Brain microvascular endothelial cell (primary cell): ENCODE data around the gene TMEM88.

Source experiments
- DNase-seq: peaks from one replicate; pipeline ENCODE4 v3.0.0-alpha.2; 2020
- H3K27ac ChIP-seq: fragments of 250-450 bp; sonication (Bioruptor Pico); 2 replicates; pipeline ENCODE4 v1.5.1; 2020; ENCODE audit warnings: mild to moderate bottlenecking, moderate library complexity
- H3K27me3 ChIP-seq: fragments of 250-450 bp; sonication (Bioruptor Pico); replicated peaks from 2 replicates; pipeline ENCODE4 v1.5.1; 2020; ENCODE audit warnings: mild to moderate bottlenecking
- H3K36me3 ChIP-seq: fragments of 250-450 bp; sonication (Bioruptor Pico); replicated peaks from 2 replicates; pipeline ENCODE4 v1.5.1; 2020; ENCODE audit warnings: mild to moderate bottlenecking
- H3K4me3 ChIP-seq: 2 replicates; pipeline ENCODE4 v1.5.1; 2011; ENCODE audit warnings: low read depth, mild to moderate bottlenecking, control low read depth, low read length, moderate library complexity
- in situ Hi-C: cut with HindIII; loops from 2 replicates; pipeline ENCODE4 v1.10.0; 2017; ENCODE audit warnings: low sequenced_read_pairs, low pct_ligation_motif_present
- TF ChIP-seq, protein P1 (sequence below): IDR thresholded peaks from 2 replicates; pipeline ENCODE4 v1.5.1; 2011; ENCODE audit warnings: low read depth, mild to moderate bottlenecking, moderate library complexity, low read length, control low read depth, inconsistent platforms; ENCODE audit errors: missing control alignments

TMEM88 gene

DNA sequence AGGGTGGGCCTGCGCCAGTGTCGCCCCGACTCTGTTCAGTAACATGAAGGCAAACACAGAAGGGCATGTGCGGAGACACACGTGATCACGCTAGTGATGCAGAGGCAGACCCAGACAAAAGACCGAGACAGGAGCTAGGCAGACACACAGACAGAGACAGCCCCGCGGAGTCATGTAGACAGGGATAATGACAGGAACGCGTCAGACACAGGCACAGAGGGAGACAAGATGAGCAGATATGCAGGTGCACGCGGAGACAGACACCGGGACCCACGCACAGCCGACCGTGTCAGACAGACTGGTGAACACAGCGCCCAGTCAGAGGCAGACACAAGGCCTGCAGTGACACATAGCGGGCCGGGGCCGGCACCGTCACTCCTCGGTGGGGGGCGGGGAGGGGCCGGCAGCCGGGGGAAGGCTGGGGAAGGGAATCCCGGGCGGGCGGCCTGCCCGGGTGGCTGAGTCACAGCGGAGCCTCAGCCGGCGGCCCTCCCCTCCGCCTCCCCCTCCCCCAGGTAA is 13.4 kb upstream of the TMEM88 start:
- H3K27me3 ChIP-seq, result no peaks in the 10 kb centered on the region
- peak; percentile 94 for DNase-seq
- peaks cover 3% of the 10 kb centered on the region for H3K36me3 ChIP-seq
- TF ChIP-seq, protein P1, sequence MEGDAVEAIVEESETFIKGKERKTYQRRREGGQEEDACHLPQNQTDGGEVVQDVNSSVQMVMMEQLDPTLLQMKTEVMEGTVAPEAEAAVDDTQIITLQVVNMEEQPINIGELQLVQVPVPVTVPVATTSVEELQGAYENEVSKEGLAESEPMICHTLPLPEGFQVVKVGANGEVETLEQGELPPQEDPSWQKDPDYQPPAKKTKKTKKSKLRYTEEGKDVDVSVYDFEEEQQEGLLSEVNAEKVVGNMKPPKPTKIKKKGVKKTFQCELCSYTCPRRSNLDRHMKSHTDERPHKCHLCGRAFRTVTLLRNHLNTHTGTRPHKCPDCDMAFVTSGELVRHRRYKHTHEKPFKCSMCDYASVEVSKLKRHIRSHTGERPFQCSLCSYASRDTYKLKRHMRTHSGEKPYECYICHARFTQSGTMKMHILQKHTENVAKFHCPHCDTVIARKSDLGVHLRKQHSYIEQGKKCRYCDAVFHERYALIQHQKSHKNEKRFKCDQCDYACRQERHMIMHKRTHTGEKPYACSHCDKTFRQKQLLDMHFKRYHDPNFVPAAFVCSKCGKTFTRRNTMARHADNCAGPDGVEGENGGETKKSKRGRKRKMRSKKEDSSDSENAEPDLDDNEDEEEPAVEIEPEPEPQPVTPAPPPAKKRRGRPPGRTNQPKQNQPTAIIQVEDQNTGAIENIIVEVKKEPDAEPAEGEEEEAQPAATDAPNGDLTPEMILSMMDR, result no peak
- H3K4me3 ChIP-seq, result peak overlapping the region; percentile 78
- H3K27ac ChIP-seq, result peak overlapping the region; percentile 99
- in situ Hi-C loops, result no loop called here

DNA sequence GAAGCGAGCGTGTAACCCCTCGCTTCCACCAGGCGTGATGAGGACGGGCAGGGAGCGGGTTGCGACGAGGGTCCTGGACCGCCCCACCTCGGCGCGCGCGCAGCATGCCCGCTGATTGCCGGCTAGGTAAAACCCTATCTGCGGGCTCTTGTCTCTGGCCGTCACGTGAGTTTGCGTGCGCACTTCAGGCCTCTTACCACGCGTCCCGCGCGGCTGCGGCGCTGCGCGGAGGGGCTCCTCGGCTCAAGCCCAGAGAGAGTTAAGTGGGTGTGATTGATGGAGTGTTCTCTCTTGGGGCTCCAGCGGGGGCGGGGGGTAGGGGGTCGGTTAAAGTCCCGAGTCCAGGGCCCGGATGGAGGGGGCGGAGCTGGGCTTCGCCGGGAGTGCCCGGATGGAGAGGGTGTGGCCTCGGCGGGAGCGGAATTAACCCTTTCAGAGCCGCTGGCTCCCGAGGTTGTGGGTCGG is 12.9 kb upstream of the TMEM88 start:
- in situ Hi-C loops, result no loop called here
- Histone ChIP-seq H3K27me3 (no peaks in the 10 kb centered on the region), H3K36me3 (peaks cover 3% of the 10 kb centered on the region), H3K27ac (peak overlapping the region; percentile 99), H3K4me3 (peak overlapping the region; percentile 78)
- peak; percentile 87 for DNase-seq
- TF ChIP-seq, protein P1, result no peak

DNA sequence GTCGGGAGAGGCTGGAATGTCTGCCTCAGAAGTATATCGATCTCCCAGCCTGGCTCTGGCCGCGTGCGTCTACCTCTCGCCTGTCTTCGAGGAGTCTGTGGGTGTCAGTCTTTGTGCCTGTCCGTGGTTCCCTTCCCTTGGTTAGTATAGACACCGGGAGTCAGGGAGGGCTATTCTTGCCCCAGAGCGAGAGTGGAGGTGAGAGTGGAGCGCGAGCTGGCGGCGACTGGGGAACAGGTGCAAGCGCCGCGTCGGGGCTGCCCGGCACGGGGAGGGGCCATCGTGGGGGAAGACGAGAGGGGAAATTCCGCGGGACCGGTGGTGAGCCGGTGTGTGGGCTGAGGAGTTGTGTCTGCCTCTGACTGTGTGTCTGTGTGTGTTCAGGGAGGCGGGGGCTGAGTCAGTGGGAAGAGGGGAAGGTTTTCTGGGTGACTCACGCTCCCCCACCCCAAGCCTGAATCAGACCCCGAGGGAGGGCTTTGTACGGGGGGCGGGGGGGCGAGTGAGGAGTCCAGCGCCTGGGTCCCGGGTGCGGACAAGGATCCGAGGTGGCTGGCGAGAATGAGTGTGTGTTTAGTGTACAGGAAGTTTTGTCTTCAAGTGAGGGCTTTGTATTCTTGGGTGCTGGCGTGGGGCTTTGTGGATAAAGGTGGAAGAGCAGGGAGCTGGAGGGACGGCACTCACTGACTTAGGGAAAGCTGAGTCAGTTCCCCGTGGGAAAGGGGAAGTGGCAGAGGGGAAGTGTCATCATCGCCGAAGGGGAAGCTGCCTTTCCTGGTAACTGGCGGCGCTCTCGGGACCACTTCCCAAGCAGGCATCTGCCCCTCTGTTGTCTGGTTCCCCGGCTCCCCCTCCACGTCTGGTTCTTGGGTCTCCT is 12.2 kb upstream of the TMEM88 start:
- H3K4me3 ChIP-seq, result peak overlapping the region; percentile 78
- peaks cover 6% of the 10 kb centered on the region for H3K36me3 ChIP-seq
- in situ Hi-C loops, result no loop called here
- TF ChIP-seq, protein P1, result peak; percentile 2
- H3K27ac ChIP-seq, result peak overlapping the region; percentile 99
- peak; percentile 96 for DNase-seq
- H3K27me3 ChIP-seq, result no peaks in the 10 kb centered on the region

DNA sequence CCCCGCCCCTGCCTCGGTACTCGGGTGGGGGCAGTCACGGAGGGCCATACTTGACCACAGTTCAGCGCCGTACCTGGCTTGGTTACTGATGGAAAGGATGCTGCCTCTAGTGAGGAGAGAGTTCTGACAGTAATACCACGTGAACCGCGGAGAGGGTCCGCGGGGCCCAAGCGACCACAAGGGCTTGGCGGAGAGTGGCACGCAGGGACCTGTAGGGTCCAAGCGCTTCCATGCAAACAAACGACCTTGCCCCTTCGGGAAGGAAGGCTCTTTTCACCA is 11.7 kb upstream of the TMEM88 start:
- in situ Hi-C loops, result no loop called here
- DNase-seq, result no peak

DNA sequence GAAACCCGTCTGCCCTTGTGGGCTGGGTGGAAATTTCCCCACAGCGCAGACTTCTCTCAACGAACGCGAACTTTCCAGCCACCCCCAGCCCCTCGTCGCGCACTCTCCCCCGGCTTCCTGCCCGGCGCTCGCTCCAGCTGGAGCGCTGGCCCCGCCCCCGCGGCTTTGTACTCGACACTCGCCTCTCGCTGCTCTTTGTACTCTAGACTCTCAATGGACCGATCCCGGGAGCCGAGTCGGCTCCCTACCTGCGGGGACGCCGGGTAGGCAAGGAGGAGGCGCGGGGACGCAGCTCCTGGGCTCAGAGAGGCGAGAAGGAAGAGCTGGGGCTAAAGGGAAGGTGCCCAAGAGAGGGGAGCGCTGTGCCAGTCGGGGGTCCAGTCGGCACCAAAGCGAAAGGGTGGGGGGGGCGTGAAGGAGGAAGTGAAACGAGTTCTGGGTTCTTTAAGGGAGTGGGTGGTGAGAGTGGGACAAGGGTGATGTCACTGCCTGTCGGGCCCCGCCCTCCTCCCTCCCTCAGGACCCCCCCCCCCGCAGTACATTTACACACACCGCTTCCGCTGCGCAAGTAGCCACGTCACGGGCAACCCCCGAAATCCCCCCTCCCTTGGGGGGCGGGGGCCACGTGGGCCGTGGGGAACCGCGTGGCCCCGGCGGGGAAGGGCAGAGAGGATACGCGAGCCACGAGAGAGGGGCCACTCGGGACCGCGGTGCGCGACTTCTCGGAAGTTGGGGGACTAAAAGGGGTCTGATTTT is 11.2 kb upstream of the TMEM88 start:
- Histone ChIP-seq H3K36me3 (peaks cover 11% of the 10 kb centered on the region), H3K27me3 (no peaks in the 10 kb centered on the region), H3K4me3 (peak overlapping the region; percentile 78), H3K27ac (peak overlapping the region; percentile 99)
- DNase-seq, result peak; percentile 87
- in situ Hi-C loops, result no loop called here
- TF ChIP-seq, protein P1, result no peak

More for the DNA sequence above, 11.7 kb upstream of the TMEM88 start:
- Histone ChIP-seq H3K36me3 (peaks cover 10% of the 10 kb centered on the region), H3K27ac (peak overlapping the region; percentile 99), H3K27me3 (no peaks in the 10 kb centered on the region), H3K4me3 (peak overlapping the region; percentile 78)
- TF ChIP-seq, protein P1, result peak; percentile 0
